ENCODE results near the gene GALNT16.
A peak's percentile ranks its signal among the peaks of the same experiment; 100 is the strongest.
"Not testable (repeated sequence)": the region's sequence is repeated elsewhere in the genome, so short reads cannot be mapped to it uniquely, and the experiment has no call there.

GALNT16 gene

DNA sequence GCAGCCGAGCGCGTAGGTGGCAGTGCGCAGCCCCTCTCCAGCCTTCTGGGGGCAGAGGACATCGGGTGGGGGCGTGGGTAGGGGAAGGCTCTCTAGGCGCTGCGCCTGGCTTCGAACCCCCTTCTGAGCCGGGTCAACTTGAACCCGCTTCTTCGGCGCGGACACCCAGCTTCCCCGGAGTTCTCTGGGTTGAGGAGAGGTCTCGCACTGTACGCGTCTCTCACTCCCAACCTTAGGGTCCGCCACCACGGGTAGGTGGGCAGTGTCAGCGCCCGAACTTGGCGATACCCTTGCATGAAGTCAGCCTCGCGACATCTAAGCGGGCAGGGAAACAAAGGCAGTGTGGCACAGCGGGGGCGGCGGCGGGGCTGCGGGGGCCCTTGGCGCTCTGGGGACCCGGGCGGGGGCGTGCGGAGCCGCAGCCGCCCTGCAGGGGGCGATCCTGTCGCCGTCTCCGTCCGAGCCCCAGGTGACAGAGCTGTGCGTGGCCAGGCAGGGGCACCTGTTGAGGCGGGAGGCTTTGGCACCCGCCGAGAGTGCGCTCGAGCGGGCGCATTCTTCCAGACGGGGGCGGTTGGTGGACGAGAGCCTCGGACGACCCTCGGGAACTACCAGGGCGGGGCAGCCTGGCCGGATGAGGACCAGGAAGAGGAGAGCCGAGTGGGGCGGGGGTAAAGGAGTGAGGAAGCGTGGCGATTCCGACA lies 1.1 kb downstream of the GALNT16 start:
- DNase-seq = peak; percentile 76

DNA sequence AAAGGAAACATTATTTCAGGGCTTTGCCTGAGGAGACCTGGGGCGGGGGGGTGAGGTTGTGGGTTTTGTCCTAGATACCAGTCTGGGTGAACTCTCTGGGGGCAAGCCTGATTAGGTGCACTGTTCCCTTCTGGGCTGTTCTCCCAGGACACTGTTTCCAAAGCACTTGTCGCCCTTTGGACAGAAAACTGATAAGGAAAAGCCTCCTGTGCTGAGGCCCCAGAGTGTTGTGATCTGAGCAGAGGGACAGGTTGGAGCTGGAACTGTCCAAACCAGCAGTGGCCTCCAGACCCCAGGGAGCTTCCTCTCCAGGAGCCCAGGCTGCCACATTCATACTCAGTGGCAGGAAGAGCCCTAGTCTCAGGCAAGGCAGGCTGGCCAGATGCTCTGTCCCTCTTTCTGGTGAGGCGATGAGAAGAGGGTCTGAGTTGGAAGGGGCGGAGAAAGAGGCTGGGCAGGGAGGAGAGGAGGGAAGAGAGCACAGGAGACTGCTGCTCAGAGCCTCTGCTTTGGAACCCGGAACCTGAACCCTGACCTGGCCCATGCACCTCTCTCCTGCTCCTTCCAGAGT lies 1.9 kb downstream of the GALNT16 start:
- DNase-seq = peak; percentile 35

DNA sequence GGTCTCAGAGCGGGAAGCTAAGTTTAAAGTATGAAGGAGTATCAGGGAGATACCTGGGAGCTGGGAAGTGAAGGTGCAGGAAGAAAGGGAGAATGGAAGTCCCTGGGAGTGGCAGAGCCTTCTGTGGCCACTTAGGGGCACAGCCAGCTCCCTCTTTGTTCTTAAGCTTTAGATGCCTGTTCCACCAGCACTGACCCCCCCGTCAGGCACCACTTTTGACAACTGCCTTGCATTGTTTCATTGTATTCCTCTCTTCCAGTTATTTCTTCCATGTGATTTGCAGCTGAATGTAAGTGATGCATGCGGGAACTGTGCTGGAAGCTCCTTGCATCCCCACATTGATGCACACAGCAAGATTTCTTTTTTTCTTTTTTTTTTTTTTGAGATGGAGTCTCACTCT lies 2.6 kb downstream of the GALNT16 start:
- DNase-seq = no peak

DNA sequence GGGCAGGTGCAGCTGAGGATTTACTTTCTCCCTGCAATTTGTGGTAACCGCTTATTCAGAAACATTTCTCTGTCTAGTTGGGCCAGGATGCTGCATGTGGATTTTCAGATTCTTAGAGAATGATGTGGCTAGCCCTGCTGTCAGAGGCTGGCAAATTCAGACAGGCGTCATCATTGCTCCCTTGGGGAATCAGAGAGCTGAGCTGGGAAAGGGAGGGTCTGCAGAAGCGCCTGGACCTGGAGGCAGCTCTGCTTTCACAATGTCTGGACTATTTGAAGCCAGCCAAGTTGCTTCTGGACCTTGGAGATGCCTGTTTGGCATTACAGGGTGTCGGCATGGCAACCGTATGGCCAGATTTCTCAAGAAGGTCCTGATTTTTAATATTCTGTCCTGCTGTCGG lies 3.4 kb downstream of the GALNT16 start:
- DNase-seq = peak; percentile 68

- no peak for DNase-seq
Observed at GRCh38 chr14:69263771-69264170, 3.8 kb downstream of the GALNT16 start.

GRCh38 chr14:69266572-69267345 lies 6.8 kb downstream of the GALNT16 start:
- DNase-seq = no peak

DNA sequence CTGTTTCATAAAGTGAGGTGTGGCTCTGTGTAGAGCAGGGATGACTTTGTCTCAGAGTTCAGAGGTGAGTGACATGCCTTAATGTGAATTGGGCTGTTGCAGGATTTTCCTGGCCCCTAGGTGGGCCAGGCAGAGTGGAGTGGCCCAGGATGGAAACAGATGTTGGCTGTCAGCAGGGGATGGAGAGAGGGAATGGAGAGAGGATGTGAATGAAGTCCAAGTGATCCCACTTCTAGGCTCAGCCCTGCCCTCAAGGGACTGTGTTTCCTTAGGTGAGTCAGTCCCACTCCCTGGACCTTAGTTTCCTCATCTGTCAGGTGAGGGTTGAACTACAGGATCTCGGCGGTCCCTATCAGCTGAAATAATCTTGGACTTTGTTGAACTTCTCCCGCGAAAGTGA lies 7.5 kb downstream of the GALNT16 start:
- no peak for DNase-seq

- DNase-seq = no peak
Observed at GRCh38 chr14:69268223-69268622, 8.3 kb downstream of the GALNT16 start.

DNA sequence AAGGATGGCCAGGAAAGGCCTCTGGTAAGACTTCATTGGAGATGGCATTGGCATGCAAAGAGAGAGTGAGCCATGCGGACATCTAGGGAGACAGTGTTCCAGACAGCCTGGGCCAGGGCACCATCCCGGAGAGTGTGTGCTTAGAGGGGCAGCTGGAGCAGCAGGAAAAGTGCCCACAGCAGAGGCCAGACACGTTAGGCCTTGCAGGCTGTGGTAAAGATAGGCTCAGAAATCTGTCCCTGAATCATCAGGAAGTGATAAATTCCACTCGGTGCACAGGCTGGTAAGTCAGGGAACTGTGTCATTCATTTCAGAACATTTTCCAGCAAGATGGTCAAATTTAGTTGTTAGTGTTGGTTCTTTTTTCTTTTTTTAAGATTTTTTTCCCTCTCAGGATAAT lies 8.8 kb downstream of the GALNT16 start:
- DNase-seq = no peak

GRCh38 chr14:69269381-69269780 lies 9.4 kb downstream of the GALNT16 start:
- no peak for DNase-seq

GRCh38 chr14:69270097-69270496 lies 10.1 kb downstream of the GALNT16 start:
- no peak for DNase-seq

DNA sequence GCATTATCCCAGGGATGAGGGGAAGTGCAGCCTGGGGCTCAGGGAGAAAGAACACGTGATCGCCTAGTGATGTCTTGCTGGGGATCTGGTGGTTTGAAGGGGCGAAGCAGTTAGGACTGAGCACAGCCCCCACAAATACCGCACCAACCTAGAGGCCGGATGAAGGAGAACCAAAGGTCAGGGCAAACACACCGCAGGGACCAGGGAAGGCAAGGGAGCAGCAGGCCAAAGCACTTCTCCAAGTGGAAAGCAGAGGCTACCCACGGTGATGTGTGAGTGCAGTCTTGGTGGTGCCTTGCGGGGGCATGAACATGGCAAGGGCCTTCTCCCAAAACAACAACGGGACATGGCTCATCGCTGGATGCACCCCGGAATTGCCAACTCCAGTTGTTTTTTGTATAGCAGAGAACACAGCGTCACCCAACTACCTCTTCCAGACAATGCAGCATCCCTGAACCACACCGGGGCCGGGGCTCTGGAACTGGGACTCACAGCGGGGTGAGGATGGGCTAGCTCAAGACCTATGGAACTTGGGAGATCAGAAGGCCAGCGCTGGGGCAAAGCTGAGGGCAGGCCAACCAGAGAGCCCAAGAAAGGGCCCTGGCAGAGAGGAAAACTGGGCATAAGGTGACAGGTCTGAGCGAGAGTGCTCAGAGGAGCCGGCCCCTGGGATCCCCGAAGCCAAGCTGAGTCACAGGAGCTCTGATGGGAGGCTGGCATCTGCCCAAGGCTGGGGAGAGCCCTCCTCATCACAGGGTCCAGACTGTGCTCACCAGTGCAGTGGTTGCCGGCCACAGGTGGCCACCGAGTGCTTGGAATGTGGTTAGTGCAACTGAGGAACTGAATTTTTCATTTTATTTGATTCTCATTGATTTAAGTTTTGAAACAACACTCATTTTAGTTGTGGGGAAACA lies 11.1 kb downstream of the GALNT16 start:
- DNase-seq = no peak

DNA sequence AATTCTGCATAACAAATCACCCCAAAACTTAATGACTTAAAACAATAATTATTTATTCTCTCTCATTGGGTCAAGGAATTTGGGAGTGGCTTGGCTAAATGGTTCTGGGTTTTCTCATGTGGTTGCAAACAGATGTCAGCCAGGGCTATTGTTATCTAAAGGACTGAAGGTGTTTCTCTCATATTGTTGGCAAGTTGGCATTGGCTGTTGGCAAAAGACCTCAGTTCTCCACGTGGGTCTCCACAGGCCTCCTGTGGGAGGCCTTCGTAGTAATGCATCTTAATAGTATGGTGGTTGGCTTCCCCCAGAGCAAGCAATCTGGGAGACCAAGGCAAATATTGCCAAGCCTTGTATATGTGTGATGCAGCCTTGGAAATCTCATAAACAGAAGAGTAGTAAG lies 14.4 kb downstream of the GALNT16 start:
- no peak for DNase-seq

GRCh38 chr14:69275331-69275730 lies 15.4 kb downstream of the GALNT16 start:
- DNase-seq = no peak

GRCh38 chr14:69277356-69277755 lies 17.4 kb downstream of the GALNT16 start:
- DNase-seq = not testable (repeated sequence)

- DNase-seq = no peak
Observed at GRCh38 chr14:69280746-69281291, 20.9 kb downstream of the GALNT16 start.

DNA sequence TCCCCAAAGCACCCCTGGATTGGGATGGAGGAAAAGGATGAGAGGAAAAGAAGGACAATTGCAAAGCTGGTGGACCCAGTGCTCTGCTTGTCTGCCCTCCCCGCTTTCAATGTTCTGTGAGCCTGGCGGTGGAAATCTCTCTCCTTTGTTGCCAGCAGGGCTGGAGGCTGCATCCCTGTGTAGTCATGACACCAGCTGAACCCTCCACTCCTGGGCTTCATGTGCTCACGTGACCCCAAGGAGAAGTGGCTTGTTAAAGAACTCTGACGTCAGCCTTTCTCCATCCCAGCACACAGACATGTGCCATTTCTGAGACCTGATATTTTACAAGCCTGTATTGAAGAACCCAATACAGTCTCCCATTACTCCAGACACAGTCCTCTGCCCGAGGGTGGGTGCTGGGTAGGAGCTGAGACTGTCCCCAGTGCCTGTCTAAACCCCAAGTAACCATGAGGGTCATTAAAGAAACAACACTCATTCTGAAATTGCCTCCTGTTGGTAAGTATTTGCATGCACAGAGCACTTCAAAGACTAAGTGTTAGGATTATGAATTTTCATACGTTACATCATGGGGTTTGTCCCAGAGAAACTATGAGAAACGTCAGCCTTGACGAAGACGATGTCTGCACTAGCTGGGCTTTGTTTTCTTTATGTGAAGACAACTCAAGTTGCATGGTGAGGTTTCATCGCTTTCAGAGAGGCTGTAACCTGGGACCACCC lies 21.7 kb downstream of the GALNT16 start:
- peak; percentile 52 for DNase-seq

- DNase-seq = no peak
Observed at GRCh38 chr14:69282448-69282847, 22.5 kb downstream of the GALNT16 start.

- DNase-seq = no peak
Observed at GRCh38 chr14:69284170-69284569, 24.2 kb downstream of the GALNT16 start.

DNA sequence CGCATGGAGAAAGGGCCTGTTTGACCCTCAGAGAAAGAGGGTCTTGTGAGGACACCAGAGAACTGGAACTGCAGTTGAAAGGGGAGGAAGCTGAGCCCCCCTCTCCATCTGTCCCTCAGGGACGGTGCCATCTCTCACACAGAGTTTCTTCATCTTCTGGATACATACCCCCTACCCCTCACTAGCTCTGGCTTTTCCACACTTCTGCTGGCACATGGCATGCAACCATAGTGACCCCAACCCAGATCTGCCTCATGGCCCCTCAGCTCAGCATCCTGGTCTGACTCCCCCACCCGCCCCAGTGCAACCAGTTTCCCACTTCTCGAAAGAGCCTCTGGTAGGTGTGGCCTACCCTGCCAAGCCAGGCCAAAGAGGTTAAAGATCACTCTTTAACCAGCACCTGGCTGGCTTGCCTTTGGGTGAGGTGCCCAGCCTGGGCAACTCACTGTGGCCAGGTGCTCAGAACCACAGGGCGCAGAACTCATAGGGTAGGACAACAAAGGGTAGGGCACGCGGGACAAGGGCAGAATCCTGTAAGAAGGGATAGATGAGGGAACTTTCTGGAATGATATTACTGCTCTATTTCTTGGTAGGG lies 25.8 kb downstream of the GALNT16 start:
- no peak for DNase-seq
